NCI-H2107 treated with DMSO at 0.1 percent for 48 hours (cell line): ENCODE data around the gene VAMP2.
A peak's percentile ranks its signal among the peaks of the same experiment; 100 is the strongest.

Experiments
- DNase-seq: peaks from one replicate; lab custom pipeline; 2025; ENCODE audit not compliant: unreplicated experiment; lab: John Stamatoyannopoulos, UW

The VAMP2 gene

GRCh38 chr17:8162233-8162996 lies at the start of gene VAMP2:
VAMP2 (minus strand) TSS chr17:8162948; CDS start chr17:8162879, 69 bp downstream.
- DNase-seq: no peak

- DNase-seq: no peak
Measured at GRCh38 chr17:8210761-8211458, 48.2 kb upstream of the VAMP2 start.

GRCh38 chr17:8209907-8210760 lies 47.4 kb upstream of the VAMP2 start, which contains the start of gene AURKB:
AURKB (minus strand) TSS chr17:8210575; CDS start chr17:8210224, 351 bp downstream.
- DNase-seq: peak; percentile 44

- no peak for DNase-seq
Measured at GRCh38 chr17:8206536-8206935, 43.8 kb upstream of the VAMP2 start.

GRCh38 chr17:8204761-8205555 lies 42.2 kb upstream of the VAMP2 start:
- DNase-seq: no peak

- DNase-seq: peak; percentile 89
Measured at GRCh38 chr17:8192070-8192815, 29.5 kb upstream of the VAMP2 start.

- no peak for DNase-seq
Measured at GRCh38 chr17:8190506-8190905, 27.8 kb upstream of the VAMP2 start.

GRCh38 chr17:8189711-8190477 lies 27.1 kb upstream of the VAMP2 start, which contains the start of gene BORCS6:
BORCS6 (minus strand) TSS chr17:8190180; CDS start chr17:8190140, 40 bp downstream.
- peak; percentile 88 for DNase-seq

- no peak for DNase-seq
Measured at GRCh38 chr17:8189041-8189710, 26.4 kb upstream of the VAMP2 start.

GRCh38 chr17:8188263-8188839 lies 25.6 kb upstream of the VAMP2 start:
- DNase-seq: no peak

- peak; percentile 89 for DNase-seq
Measured at GRCh38 chr17:8187517-8188262, 24.9 kb upstream of the VAMP2 start.

GRCh38 chr17:8186787-8187516 lies 24.2 kb upstream of the VAMP2 start:
- DNase-seq: peak; percentile 85

- DNase-seq: no peak
Measured at GRCh38 chr17:8186446-8186786, 23.7 kb upstream of the VAMP2 start.

GRCh38 chr17:8185582-8186445 lies 23.1 kb upstream of the VAMP2 start:
- no peak for DNase-seq

GRCh38 chr17:8176998-8177731 lies 14.4 kb upstream of the VAMP2 start:
- DNase-seq: no peak
